Esophagus mucosa (tissue), 1 donor: Measurements from ENCODE around the gene WDR59. TPM values are rescaled to one million over a fixed set of nuclear protein-coding genes. Genes with fewer than 3 reads are reported as not detected.

ENCODE experiments used
- ATAC-seq: fragments of 200-7000 bp; cut with Tn5 transposase; one replicate; pipeline ENCODE4 v1.9.1; 2020
- total RNA-seq: library from RNA; stranded (reverse); gene quantifications from one replicate; pipeline ENCODE4 v1.2.4, GENCODE V29; 2023
- donor health status: DM: yes; HTN: yes; CAD: no.

The WDR59 gene
- total RNA-seq, 1 donor from 2014 or later, result 38.3 TPM

DNA sequence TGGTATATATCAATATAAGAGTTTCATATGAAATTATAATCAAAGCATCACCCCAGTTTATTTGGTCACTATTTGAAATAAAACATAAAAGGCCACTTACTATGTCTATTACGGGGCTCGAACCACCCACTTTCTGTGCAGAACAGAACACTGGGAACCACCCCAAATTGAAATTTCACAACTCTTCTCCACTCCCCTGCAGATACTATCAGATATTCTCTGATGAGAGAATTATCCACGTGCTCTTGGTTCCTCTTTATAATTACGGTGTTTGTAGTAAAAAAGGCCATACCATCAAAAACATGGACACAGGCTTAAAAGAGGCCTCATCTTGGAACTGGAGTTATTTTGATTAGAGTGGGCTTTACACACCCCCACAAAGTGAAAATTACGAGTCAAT lies 82.8 kb downstream of the WDR59 start:
- ATAC-seq, result no peak

DNA sequence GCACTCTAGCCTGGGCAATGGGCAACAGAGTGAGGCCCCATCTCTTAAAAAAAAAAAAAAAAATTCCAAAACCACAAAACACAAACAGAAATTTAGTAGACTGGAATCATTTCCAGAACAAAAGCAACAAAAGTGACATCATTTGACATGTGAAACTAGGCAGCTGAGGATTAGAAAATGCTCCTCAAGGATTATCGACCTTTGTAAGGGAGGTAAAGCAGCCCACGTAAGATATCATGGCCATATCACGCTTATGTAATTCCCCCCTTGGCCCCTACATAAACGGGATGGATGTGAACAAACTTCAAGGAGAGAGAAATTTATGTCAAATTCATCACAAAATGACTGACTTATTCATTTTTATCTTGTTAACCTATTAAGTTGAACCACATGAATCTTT lies 83.3 kb downstream of the WDR59 start:
- no peak for ATAC-seq

DNA sequence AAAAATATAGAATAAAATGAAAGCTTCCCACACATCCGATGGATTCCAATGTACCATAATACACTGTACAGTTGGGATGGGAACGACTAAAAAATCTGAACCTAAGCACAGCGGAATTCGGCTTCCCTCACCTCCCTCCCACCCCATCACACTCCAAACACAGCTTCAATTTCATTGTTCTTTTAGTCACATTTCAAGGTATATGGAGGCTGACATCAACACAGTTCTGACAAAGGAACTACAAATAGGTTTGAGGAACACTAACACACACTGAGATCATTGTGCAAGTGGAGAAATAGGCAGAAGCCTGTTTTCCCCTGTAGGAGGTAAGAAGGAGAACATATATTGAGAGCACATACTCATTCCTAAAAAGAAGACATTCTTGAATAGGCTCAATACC lies 85.1 kb downstream of the WDR59 start:
- no peak for ATAC-seq

DNA sequence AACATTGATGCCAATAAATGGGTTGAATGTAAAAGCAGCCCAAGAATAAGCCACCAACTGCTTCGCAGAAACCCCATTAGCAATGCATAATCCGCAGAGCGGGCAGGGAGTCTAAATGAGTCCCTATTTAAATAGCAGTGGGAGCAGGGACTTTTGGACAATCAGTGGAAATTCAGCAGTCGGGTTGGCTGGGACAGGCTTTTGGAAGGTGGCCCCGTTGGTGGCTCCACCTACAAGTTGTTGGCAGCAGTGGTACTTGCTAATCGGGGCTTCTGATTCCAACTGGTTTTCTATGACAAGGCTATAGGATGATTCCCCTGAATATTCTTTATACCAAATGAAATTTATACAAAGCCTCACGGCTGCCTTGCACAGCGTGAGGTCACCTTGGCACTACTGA lies 86.3 kb downstream of the WDR59 start:
- ATAC-seq, result no peak

DNA sequence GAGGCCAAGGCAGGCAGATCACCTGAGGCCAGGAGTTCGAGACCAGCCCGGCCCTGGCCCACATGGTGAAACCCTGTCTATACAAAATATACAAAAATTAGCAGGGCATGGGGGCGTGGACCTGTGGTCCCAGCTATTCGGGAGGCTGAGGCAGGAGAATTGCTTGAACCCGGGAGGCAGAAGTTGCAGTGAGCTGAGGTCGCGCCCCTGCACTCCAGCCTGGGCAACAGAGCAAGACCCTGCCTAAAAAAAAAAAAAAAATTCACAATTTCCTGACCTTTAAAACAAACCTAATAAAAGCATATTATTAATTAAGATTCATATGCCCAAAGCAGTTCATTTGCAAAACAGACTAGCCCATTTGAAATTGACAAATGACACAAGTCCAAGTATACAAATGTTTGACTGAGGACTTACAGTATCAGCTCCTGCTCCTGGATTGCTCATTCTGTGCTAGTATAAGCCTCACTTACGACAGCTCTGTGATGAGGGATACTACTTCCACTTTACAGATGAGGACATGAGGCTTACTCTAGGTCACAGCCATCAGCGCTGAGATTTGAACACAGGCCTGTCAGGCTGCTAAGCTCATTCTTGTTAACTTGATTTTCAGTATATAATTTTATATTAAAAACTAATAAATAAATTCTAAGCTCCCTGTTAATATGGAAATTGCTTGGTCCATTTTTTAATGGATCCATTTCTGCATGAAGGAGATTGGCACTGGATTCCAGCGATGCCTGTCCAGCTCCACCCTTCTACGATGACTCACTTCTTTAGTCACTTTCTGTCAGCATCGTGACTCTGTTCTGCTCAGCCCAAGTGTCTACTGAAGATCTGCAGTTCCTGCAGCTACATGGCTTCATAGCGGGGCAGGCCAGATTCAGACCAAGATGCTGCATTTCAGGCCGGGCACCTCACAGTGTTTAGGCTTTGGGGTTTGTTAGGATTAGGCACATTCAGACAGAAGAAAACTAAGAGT lies 88.2 kb downstream of the WDR59 start:
- peak; percentile 96 for ATAC-seq

DNA sequence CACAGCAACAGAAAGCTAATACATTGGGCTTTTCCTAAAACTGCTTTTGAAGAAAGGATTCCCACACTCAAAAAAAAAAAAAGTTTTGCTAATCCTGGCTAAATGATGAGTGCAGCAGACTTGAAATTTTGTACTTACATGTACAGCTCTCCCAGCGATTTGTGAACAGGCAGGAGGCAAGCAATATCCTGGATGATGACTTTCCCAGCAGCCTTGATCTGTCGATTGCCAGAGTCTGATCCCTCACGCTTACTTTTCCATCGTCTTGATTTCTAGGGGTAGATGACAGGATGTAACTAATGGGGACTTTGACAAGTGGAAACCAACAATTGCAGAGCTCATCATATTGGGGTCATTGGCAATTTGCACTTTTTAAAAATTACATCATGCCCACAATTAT lies 91.4 kb downstream of the WDR59 start:
- no peak for ATAC-seq

DNA sequence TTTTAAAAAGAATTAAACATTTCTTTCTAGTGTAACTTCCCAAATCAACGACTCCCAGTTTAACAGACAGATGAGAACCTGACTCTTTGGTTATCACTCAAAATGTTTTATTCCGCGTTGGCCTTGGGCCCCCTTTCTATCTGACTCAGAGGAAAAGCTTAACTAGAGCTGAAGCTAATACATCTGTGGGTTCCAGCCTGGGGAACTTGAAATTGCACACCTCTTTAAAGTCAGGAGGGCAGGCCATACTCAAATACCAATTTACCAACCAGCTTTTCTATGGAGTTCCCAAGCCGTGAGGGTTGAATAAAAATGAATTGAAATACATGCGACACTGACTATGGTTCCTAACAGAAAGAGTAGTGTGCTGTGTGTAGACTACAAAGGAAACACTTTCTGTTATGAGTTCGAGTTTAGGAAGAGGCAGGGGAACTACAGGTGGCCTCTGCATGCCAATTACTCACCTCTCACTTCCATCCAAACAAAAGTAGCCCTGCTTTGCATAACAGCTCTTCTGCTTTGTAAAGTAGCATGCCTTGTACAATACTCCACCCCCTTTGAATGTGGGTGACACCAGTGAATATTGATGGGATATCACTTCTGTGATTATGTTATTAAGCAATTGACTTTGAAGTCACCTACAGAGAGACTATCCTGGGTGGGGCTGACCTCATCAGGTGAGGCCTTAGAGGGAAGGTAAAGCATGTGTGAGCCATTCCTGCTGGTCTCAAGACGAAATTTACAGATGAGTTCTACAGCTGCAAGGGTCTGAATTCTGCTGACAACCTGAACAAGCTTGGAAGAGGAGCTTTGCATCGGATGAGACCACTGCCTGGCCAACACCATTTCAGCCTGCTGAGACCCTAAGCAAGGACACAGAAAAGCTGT lies 92.1 kb downstream of the WDR59 start:
- no peak for ATAC-seq

DNA sequence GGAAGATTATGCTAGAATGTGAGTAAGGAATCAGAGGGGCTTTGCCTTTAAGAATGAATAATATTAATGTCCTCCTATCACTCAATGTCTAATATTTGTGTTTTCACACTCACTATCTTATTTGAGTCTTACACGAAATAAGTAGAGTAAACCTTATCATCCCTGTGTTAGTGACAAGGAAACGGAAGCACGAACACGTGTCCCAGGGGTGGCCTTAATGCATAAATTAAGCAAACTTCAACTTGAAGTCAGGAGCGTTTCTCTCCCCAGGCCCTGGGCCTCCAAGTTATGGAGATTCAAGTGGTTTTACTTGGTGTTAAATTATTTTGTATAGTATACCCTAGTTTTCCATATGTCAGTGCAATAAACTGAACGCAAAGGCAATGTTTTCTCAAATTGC lies 96.0 kb downstream of the WDR59 start:
- ATAC-seq, result no peak

DNA sequence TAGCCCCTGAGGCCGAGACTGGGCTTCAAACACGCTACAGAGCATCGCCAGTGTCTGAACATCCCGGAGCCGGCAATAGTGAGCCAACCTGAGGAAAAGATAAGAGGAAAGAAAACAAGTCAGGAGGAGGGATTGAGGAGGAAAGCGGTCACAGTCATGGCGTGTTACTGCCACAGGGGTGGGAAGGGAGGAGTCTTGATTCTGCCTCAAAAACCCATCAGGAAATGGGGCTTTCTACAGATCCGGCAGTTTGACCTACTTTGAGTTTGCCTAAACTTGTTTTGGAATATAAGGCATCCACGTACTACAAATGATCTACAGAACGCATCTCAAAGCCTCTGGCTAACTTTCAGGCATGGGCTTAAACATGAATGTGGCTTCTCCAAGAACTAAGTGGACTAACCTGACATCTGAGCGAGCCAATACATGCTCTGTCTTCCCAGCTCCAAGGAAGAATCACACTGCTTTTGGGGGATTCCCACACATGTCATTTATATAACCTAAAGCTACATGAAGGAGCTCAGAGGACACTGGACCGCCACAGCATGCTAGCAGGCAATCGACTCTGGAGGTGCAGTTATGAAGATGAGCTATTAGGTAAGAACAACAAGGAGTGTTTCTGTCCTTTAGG lies 96.6 kb downstream of the WDR59 start:
- ATAC-seq, result peak; percentile 72

DNA sequence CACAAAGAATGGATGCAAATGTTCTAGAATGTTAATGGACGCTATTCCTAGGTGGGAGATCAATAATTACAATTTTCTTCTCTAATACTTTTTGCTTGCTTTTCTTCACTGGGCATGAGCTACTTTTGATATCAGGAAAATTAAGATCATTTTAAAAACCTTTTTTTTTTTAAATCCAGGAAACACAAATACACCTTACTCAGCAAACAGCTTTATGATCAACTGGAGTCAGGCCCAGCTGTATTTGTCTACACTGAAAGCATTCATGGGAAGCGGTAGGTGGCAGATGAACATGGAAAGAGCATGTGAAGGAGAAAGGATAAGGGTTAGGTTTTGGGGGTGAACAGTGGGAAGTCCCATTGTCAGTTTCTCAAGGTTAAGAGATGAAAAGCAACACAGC lies 97.8 kb downstream of the WDR59 start:
- ATAC-seq, result no peak

DNA sequence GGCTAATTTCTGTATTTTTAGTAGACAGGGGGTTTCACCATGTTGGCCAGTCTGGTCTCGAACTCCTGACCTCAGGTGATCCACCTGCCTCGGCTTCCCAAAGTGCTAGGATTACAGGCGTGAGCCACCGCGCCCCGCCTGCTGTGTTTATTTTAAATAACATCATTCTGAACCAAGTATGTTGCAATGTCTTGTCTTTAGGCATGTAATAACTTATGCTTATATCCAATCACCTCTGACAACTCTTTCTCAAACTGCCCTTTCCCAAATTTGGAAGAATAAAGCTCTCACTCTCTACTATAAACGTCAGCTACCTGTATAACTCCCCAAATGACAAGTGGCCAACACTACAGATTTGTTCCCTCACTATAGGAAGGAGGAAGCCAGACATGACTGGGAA lies 107.2 kb downstream of the WDR59 start:
- peak; percentile 72 for ATAC-seq

DNA sequence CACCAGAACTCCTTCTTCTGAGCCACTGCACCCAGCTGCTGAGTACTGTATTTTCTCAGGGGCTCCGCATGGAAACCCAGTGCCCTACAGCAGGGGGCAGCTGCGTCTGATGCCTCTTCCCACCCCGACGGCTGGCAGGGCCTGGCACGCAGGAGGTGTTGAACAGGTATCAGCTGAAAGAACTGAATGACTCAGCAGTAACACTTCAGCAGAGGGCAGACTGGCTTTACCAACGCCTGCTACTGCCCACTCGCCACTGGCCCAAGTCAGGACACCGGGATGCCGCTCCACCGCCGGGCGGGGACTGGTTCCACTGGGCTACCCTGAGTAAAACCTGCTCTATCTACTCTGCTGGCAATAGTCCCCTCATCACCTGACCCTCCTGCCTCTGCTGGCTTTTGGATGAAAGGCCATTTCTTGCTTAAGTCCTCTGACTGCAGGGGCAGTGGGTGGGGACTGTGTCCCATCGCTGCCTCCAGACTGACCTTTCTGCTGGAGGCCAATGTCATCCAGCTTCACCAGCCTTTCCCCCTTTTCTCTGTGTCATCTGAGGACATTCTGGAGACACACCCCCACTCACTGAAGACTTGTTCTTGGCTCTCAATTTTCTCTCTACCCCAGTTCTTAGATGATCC lies 109.9 kb downstream of the WDR59 start:
- peak; percentile 82 for ATAC-seq

DNA sequence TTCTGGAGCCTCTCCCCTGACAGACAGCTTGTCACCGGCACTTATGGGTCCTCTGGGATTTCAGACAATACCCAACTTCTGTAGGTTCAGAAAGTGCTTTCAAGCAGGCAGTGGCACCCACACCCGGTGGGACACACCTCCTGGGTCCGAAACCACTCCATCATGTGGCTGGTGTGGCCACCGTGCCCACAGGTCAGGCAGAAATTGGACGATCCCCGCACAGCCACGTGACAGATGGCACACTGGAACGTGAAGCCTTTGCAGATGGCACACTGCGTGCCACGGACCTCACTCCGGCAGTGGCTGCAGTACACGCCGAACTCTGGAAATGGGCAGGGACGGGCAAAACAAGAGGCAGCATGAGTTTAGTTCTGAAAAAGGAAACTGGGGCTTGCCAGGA lies 110.8 kb downstream of the WDR59 start:
- no peak for ATAC-seq

DNA sequence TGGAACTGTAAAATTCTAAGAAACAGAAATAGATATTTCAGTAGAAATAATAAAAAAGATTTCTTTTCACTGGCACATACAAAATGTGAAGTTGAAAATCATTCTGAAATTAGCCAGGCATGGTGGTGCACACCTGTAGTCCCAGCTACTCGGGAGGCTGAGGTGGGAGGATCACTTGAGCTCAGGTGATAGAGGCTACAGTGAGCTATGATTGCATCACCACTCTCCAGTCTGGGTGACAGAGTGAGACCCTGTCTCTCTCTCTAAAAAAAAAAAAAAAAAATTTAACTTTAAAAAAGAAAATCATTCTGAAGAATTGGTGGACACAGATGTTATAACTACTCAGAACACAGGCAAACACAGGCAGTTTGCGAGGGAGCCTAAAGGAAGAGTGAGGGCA lies 112.6 kb downstream of the WDR59 start:
- ATAC-seq, result no peak

DNA sequence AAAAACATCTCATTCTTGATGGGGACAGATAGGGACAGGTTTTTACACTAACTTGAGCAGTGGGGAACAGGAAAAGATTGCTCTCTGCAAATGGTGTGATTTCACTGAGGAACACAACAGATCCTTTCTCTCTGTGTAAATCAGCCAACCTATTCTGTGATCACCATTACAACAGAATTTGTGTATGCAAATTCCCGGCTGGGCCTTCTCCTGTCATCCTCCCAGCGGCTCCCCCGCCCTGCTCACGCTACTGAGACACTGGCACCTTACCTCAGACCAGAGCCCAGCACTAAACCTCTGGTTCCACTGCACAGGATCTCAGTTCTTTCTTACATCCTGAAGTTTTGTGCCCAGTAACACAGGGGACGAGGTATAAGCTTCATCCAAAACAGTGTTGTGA lies 113.3 kb downstream of the WDR59 start:
- no peak for ATAC-seq

DNA sequence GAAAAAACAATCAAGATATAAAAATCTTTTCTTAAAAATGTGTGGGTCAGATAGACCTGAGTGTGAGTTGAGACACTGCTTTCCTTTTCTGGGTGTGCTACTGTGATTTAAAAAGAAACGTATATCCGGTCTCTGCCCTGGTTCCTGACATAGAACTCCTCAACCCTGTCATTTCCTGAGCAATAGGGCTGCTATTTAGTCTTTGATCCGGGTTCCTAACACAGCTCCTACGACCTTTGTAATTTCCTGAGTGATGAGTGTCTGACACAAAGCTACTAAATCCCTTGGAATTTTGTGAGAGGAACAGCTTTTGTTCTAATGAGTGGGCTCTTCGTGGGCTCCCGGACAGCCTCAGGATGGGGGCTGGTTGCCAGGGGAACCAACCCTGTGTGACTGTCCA lies 116.4 kb downstream of the WDR59 start:
- peak; percentile 71 for ATAC-seq

DNA sequence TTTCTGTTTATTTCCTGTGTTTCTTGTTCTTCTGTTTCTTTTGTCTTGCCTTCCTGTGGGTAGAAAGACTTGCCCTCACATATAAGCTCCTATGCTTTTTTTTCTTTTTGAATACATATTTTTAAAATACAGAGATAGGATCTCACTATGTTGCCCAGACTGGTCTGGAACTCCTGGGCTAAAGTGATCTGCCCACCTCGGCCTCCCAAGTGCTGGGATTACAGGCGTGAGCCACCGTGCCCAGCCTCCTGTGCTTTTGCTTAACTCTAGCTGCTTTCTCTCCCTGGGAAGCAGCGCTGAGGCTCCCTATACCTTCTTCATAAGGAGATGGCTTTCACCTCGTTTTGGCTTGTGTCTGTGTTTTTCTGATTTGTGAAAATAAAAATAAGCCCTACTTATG lies 116.9 kb downstream of the WDR59 start:
- no peak for ATAC-seq

DNA sequence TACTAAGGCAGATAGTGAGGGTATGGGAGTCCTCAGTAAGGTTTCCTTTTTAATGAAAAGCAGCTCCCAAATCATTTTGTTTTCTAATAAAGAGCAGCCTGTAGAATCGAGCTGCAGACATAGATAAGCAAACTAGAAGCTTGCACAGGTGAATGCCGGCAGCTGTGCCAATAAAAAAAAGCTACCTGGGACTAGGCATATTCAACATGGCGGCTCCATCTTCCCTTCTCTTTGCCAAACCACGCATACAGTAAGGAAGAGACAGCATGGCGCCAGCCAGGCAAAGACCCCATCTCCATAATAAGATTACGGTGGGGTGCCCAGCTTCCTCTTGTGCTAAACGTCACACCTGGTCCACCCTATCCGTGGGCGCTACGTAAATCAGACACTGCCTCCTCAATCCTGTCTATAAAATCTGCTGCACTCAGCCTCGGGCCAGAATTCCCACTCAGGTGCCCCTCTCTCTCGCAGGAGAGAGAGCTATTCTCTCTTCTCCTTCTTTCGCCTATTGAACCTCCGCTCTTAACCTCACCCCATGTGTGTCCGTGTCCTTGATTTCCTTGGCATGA lies 117.6 kb downstream of the WDR59 start:
- ATAC-seq, result peak; percentile 24

DNA sequence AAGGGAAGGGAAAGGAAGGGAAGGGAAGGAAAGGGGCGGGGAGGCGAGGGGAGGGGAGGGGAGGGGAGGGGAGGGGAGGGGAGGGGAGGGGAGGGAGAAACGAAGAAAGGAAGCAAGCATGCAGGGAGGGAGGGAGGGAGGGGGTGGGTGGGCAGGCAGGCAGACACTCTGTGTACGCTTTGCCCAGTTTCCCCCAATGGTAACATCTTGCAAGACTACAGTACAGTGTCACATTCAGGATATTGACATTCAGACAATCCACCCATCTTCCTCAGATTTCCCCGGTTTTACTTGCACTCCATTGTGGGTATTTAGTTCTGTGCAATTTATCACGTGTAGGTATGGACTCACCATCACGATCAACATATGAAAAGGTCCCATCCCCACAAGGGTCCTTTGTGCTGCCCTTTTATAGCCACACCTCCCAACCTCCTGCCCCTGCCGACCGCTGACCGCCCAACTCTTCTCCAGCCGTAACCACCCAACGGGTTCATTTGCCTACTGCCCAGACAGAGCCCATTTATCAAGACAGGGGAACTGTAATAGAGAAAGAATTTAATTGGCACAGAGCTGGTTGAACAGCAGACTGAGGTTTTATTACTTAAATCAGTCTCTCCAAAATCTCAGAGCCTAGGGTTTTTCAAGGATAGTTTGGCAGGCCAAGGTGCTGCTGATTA lies 118.9 kb downstream of the WDR59 start:
- no peak for ATAC-seq

DNA sequence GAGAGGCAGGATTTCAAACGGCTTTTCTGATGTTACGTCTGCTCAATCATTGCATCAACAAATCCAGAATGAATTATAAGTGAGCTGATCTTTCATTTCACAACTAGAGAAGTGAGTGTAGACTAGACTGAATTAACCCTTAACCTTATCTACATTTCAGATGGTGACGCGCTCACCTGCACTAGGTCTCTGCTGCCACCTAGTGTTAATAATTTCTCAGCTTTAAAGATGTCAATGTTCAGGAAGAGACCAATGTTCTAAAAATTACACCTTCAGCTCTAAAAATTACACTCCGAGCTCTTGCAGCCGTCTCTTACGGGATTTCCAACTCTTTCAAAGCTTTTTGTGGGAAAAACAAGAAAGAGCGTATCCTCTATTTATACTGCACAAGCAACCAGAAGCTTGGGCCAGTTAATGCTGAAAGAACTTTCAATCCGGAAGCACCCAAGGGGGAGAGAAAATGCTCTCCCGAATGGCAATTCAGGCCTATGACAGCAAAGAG lies 122.1 kb downstream of the WDR59 start:
- ATAC-seq, result peak; percentile 86

DNA sequence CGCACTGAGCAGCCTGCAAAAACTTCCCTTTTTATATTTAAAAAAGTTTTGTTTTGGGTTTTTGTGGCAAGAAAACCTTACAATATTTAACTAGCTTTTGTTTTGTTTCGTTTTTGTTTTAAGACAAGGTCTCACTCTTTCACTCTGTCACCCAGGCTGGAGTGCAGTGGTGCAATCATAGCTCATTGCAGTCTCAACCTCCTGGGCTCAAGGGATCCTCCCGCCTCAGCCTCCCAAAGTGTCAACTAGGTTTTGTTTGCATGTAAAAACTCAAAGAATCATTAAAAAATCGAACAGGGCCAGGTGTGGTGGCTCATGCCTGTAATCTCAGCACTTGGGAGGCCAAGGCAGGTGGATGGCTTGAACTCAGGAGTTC lies 132.4 kb downstream of the WDR59 start:
- no peak for ATAC-seq
